Activated naive CD8-positive, alpha-beta T cell (primary cell): ENCODE results near the gene TMEM86B.

Source experiments
- H3K27ac Mint-ChIP-seq: one replicate; pipeline ENCODE4 v1.8.0; 2021; ENCODE audit warnings: mixed read lengths
- H3K27me3 Mint-ChIP-seq: one replicate; pipeline ENCODE4 v1.8.0; 2021; ENCODE audit warnings: mixed read lengths
- H3K36me3 Mint-ChIP-seq: one replicate; pipeline ENCODE4 v1.8.0; 2021; ENCODE audit warnings: mixed read lengths
- H3K4me1 Mint-ChIP-seq: one replicate; pipeline ENCODE4 v1.8.0; 2021; ENCODE audit warnings: low read depth, mixed read lengths
- H3K4me3 Mint-ChIP-seq: one replicate; pipeline ENCODE4 v1.8.0; 2021; ENCODE audit warnings: mild to moderate bottlenecking, mixed read lengths
- H3K9me3 Mint-ChIP-seq: one replicate; pipeline ENCODE4 v1.8.0; 2021; ENCODE audit warnings: low read depth, mixed read lengths

TMEM86B gene, protein sequence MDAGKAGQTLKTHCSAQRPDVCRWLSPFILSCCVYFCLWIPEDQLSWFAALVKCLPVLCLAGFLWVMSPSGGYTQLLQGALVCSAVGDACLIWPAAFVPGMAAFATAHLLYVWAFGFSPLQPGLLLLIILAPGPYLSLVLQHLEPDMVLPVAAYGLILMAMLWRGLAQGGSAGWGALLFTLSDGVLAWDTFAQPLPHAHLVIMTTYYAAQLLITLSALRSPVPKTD

GRCh38 chr19:55228403-55229031 lies at the start of gene TMEM86B:
TSS of gene TMEM86B (minus strand) at chr19:55228763. CDS start at chr19:55228741, 22 bp downstream.
- no peak within 1 kb of the TSS for H3K4me3 Mint-ChIP-seq
- H3K36me3 Mint-ChIP-seq: peaks cover 2% of the 10 kb centered on the region
- no peaks in the 10 kb centered on the region for H3K9me3 Mint-ChIP-seq
- peaks cover 2% of the 10 kb centered on the region for H3K4me1 Mint-ChIP-seq
- H3K27me3 Mint-ChIP-seq: no peaks in the 10 kb centered on the region
- no peak within 1 kb of the TSS for H3K27ac Mint-ChIP-seq

DNA sequence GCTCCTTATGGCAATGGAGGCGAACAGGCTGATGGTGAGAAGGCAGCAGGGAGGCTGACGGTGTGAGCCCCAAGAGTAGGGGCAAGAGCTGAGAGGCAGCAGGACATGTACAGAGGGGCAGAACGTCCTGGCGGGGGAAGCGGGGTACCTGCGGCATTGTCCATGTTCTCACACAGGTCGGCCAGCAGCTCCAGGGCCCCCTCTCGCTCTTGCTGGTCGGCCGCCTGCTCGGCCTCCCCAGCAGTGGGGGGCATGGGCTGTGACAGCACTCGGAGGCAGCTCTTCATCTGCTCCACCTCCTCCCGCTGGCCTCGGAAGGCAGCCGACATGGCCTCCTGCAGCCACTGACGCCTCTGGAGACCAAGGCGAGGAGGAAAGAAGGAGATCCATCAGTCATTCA lies 48.9 kb upstream of the TMEM86B start:
- Mint-ChIP-seq H3K4me3 (no peak overlapping the region), H3K27me3 (no peaks in the 10 kb centered on the region), H3K27ac (no peak overlapping the region), H3K9me3 (no peaks in the 10 kb centered on the region), H3K36me3 (peaks cover 2% of the 10 kb centered on the region), H3K4me1 (peaks cover 17% of the 10 kb centered on the region)

- no peaks in the 10 kb centered on the region for H3K9me3 Mint-ChIP-seq
- peaks cover 17% of the 10 kb centered on the region for H3K4me1 Mint-ChIP-seq
- H3K27me3 Mint-ChIP-seq: no peaks in the 10 kb centered on the region
- H3K4me3 Mint-ChIP-seq: no peak overlapping the region
- H3K27ac Mint-ChIP-seq: no peak overlapping the region
- H3K36me3 Mint-ChIP-seq: peaks cover 7% of the 10 kb centered on the region
Observed at GRCh38 chr19:55276720-55277430, 48.3 kb upstream of the TMEM86B start.

DNA sequence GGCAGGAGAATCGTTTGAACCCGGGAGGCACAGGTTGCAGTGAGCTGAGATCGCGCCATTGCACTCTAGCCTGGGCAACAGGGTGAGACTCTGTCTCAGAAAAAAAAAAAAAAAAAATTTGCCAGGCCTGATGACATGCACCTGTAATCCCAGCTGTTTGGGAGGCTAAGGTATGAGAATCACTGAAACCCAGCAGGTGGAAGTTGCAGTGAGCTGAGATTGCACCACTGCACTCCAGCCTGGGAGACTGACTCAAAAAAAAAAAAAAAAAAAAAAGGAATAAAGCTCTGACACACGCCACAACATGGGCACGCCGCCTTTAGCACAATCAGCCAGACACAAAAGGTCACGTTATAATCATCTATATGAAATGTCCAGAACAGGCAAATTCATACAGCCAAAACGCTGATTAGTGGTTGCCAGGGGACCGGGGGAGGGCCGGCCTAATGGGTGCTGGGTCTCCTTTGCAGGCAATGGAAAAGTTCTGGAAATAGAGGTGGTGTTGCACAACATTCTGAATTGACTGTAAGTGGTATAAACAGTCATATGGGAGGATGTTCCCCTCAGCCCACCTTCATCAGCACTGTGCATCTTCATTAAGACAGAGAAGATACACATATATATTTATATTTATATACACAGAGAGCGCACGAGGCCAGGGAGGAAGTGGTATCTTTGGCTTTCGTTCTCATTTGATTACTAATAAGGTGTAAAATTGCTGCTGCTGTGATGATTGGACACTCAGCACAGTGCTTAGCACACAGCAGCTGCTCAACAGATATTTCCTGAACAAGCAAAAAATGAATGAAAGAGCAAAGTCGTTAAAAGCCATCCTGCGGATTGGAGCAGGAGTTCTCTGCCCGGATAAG lies 47.5 kb upstream of the TMEM86B start:
- Mint-ChIP-seq H3K27me3 (no peaks in the 10 kb centered on the region), H3K9me3 (no peaks in the 10 kb centered on the region), H3K4me1 (peaks cover 14% of the 10 kb centered on the region), H3K27ac (no peak overlapping the region), H3K4me3 (no peak overlapping the region), H3K36me3 (peaks cover 9% of the 10 kb centered on the region)

GRCh38 chr19:55273978-55274707 lies 45.6 kb upstream of the TMEM86B start:
- Mint-ChIP-seq H3K27ac (no peak overlapping the region), H3K4me3 (no peak overlapping the region)

DNA sequence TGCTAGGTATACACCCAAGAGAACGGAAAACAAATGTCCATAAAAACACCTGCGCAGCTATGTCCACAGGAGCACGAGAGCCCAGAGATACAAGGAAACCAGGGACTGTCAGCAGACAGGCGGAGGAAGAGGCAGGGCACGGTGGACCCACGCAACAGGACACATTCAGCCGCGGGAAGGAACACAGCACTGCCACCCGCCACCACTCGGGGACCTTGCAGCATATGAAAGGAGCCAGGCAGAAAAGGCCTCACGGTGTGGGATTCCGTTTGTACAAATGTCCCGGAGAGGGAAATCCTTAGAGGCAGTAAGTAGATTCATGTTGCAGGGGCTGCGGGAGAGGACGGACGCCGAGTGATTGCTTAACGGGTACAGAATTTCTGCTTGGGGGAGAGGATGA lies 43.6 kb upstream of the TMEM86B start:
- Mint-ChIP-seq H3K27me3 (no peaks in the 10 kb centered on the region), H3K4me1 (no peaks in the 10 kb centered on the region), H3K36me3 (peaks cover 12% of the 10 kb centered on the region), H3K4me3 (no peak overlapping the region), H3K9me3 (no peaks in the 10 kb centered on the region), H3K27ac (no peak overlapping the region)

More at GRCh38 chr19:55273978-55274707, 45.6 kb upstream of the TMEM86B start:
- Mint-ChIP-seq H3K27me3 (no peaks in the 10 kb centered on the region), H3K4me1 (peaks cover 1% of the 10 kb centered on the region), H3K9me3 (no peaks in the 10 kb centered on the region), H3K36me3 (peaks cover 12% of the 10 kb centered on the region)

GRCh38 chr19:55270172-55270942 lies 41.8 kb upstream of the TMEM86B start:
- Mint-ChIP-seq H3K9me3 (no peaks in the 10 kb centered on the region), H3K27me3 (no peaks in the 10 kb centered on the region), H3K4me3 (no peak overlapping the region), H3K36me3 (peaks cover 12% of the 10 kb centered on the region), H3K4me1 (no peaks in the 10 kb centered on the region), H3K27ac (no peak overlapping the region)

GRCh38 chr19:55269299-55269698 lies 40.7 kb upstream of the TMEM86B start:
- Mint-ChIP-seq H3K36me3 (peaks cover 10% of the 10 kb centered on the region), H3K4me1 (no peaks in the 10 kb centered on the region), H3K9me3 (no peaks in the 10 kb centered on the region), H3K27me3 (no peaks in the 10 kb centered on the region), H3K4me3 (no peak overlapping the region), H3K27ac (no peak overlapping the region)

GRCh38 chr19:55266840-55267239 lies 38.3 kb upstream of the TMEM86B start:
- Mint-ChIP-seq H3K27ac (no peak overlapping the region), H3K9me3 (no peaks in the 10 kb centered on the region), H3K4me1 (no peaks in the 10 kb centered on the region), H3K36me3 (peaks cover 9% of the 10 kb centered on the region), H3K4me3 (no peak overlapping the region), H3K27me3 (no peaks in the 10 kb centered on the region)

DNA sequence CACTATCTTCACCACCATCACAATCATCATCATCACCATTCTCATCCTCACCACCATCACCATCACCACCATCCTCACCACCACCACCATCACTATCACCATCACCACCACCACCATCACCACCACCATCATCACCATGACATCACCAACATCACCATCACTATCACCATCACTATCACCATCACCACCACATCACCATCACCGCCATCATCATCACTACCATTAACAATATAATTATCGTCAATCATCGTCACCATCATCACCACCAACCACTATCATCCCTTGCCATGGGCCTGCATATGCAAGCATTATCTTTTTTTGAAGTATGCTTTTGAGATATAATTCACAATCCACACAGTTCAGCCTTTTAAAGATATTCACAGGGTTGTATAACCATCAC lies 37.8 kb upstream of the TMEM86B start:
- Mint-ChIP-seq H3K4me1 (no peaks in the 10 kb centered on the region), H3K27me3 (no peaks in the 10 kb centered on the region), H3K36me3 (peaks cover 7% of the 10 kb centered on the region), H3K4me3 (no peak overlapping the region), H3K27ac (no peak overlapping the region), H3K9me3 (no peaks in the 10 kb centered on the region)

GRCh38 chr19:55265723-55266386 lies 37.3 kb upstream of the TMEM86B start:
- H3K27ac Mint-ChIP-seq: no peak overlapping the region
- H3K4me3 Mint-ChIP-seq: no peak overlapping the region
- no peaks in the 10 kb centered on the region for H3K27me3 Mint-ChIP-seq
- peaks cover 6% of the 10 kb centered on the region for H3K36me3 Mint-ChIP-seq
- H3K4me1 Mint-ChIP-seq: no peaks in the 10 kb centered on the region
- H3K9me3 Mint-ChIP-seq: no peaks in the 10 kb centered on the region

- peaks cover 3% of the 10 kb centered on the region for H3K4me1 Mint-ChIP-seq
- no peaks in the 10 kb centered on the region for H3K27me3 Mint-ChIP-seq
- no peak overlapping the region for H3K4me3 Mint-ChIP-seq
- peaks cover 6% of the 10 kb centered on the region for H3K36me3 Mint-ChIP-seq
- H3K27ac Mint-ChIP-seq: no peak overlapping the region
- H3K9me3 Mint-ChIP-seq: no peaks in the 10 kb centered on the region
Observed at GRCh38 chr19:55265173-55265572, 36.6 kb upstream of the TMEM86B start.

DNA sequence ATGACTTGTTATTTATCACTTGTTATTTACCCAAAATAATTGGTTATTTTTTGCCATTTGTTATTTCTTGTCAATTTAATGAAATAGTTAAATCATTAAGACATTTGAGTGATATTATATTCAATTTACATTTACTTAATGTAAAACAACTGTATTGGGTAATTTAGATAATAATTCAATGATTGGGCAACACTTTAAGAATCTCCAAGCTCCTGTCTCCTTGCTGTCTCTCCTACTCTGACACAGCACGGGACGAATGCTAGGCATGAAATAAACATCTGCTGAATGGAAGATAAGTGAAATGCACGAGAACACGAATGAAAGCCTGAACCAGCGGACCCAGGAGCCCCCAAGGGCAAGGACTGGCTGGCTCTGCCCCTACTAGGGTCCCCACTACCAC lies 36.0 kb upstream of the TMEM86B start:
- Mint-ChIP-seq H3K4me1 (peaks cover 6% of the 10 kb centered on the region), H3K27ac (no peak overlapping the region), H3K27me3 (no peaks in the 10 kb centered on the region), H3K4me3 (no peak overlapping the region), H3K36me3 (peaks cover 6% of the 10 kb centered on the region), H3K9me3 (no peaks in the 10 kb centered on the region)
